OCI-LY3 (cell line): Measurements from ENCODE around the gene ATP2C2.

Experiments used
- CTCF ChIP-seq: fragments of 200-600, 300-600 bp; sonication (generic); IDR thresholded peaks from 2 replicates; pipeline ENCODE4 v1.5.1; 2014; ENCODE audit warnings: antibody characterized with exemption, low read length, low read depth
- EZH2phosphoT487 ChIP-seq: fragments of 200-600 bp; shearing (Covaris generic); IDR thresholded peaks from 2 replicates; pipeline ENCODE4 v1.6.1; 2018; ENCODE audit warnings: antibody characterized with exemption, mixed run types, low read depth

- TF ChIP-seq CTCF (no peak), EZH2phosphoT487 (no peak)
These were observed 134.2 kb downstream of the ATP2C2 start for GRCh38 chr16:84502581-84502980.
